Erythroblast (primary cell): ENCODE results near the gene ZNF423.

Experiments
- GATA1 ChIP-seq: IDR thresholded peaks from 2 replicates; pipeline ENCODE4 v1.6.1; 2011; ENCODE audit warnings: low read depth, mild to moderate bottlenecking, control low read depth, low read length, moderate library complexity
- POLR2A ChIP-seq: IDR thresholded peaks from 2 replicates; pipeline ENCODE4 v1.6.1; 2011; ENCODE audit warnings: mild to moderate bottlenecking, low read length

- TF ChIP-seq POLR2A (no peak), GATA1 (no peak)
These were observed 79.2 kb downstream of the ZNF423 start for GRCh38 chr16:49776734-49777133.
